Neural progenitor cell (in vitro differentiated cells): ENCODE measurements around the gene CRLF1.

Experiments
- CTCF ChIP-seq: fragments of 200-600 bp; sonication (generic); IDR thresholded peaks from 2 replicates; pipeline ENCODE4 v1.5.1; 2017; ENCODE audit warnings: antibody characterized with exemption, mild to moderate bottlenecking
- EZH2phosphoT487 ChIP-seq: fragments of 200-600 bp; sonication (generic); IDR thresholded peaks from 2 replicates; pipeline ENCODE4 v1.6.1; 2017; ENCODE audit warnings: antibody characterized with exemption

- TF ChIP-seq EZH2phosphoT487 (peak; percentile 13), CTCF (no peak)
Observed at GRCh38 chr19:18608102-18608804, 1.7 kb upstream of the CRLF1 start.
